Measurements from ENCODE around the gene CCBE1.

CCBE1 gene

DNA sequence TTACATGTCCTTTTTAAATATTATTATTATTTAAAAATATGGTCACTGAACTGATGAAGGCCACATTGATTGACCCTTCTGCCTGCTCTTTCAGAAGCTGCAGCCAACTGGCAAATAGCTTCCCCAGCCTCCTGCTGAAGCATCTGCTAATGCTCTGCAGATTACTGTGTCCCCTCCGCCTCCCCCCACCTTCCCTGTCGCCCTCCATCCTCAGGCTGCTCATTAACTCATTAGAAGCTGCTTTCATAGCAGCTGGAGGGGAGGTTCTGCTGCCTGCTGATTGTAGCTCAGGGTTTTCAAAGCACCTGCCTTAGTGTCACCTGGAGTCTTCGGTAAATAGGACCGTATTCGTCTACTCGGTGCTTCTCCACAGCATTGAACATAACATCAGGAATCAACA, 313.4 kb downstream of the CCBE1 start:
- Histone ChIP-seq H3K36me3 (ENCODE audit: insufficient read depth, insufficient read length, low read length) (no peaks in the 10 kb centered on the region), H3K4me1 (ENCODE audit: insufficient read depth, insufficient read length) (peaks cover 9% of the 10 kb centered on the region), H3K9ac (ENCODE audit: insufficient read length, low read depth) (no peak overlapping the region), H3K4me3 (ENCODE audit: insufficient read length, low read depth) (no peak overlapping the region), H3K27me3 (ENCODE audit: insufficient read depth, insufficient read length) (peaks cover 99% of the 10 kb centered on the region), H3K9me3 (ENCODE audit: insufficient read depth, low read length) (no peaks in the 10 kb centered on the region)
- TF ChIP-seq YY1 (IDR thresholded peaks at IDR 0.05; ENCODE audit: insufficient read depth, insufficient read length) (no peak), SUZ12 (IDR thresholded peaks at IDR 0.05; ENCODE audit: extremely low read depth, insufficient read depth, insufficient read length) (no peak), ZNF274 (IDR thresholded peaks at IDR 0.05; ENCODE audit: low read depth, low read length) (no peak)
- no peak for DNase-seq (ENCODE audit: low read depth, low spot score)

DNA sequence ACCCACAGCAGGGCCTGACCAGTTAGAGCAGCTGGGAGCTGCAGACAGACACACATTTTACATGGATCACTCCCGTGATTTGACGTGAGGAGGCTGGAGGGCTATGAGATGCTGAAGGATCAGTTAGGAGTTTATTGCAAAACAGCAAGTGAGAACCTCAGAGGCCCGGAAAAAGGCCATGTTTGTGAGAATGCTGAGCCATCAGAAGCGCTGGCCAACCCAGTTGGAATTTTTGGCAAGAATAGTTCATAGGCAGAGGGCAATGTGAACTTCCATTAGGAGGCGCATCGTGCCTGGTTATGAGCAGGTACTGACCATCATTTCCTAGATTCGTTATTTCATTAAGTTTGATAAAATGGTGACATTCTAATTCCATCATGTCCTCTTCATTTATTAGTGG, 314.8 kb downstream of the CCBE1 start:
- Histone ChIP-seq H3K27me3 (ENCODE audit: insufficient read depth, insufficient read length) (peaks cover 99% of the 10 kb centered on the region), H3K9me3 (ENCODE audit: insufficient read depth, low read length) (no peaks in the 10 kb centered on the region), H3K4me3 (ENCODE audit: insufficient read length, low read depth) (no peak overlapping the region), H3K4me1 (ENCODE audit: insufficient read depth, insufficient read length) (peaks cover 8% of the 10 kb centered on the region), H3K9ac (ENCODE audit: insufficient read length, low read depth) (no peak overlapping the region), H3K36me3 (ENCODE audit: insufficient read depth, insufficient read length, low read length) (no peaks in the 10 kb centered on the region)
- no peak for TF ChIP-seq SUZ12 (IDR thresholded peaks at IDR 0.05; ENCODE audit: extremely low read depth, insufficient read depth, insufficient read length)
- TF ChIP-seq YY1 (IDR thresholded peaks at IDR 0.05; ENCODE audit: insufficient read depth, insufficient read length): no peak
- TF ChIP-seq ZNF274 (IDR thresholded peaks at IDR 0.05; ENCODE audit: low read depth, low read length): no peak
- no peak for DNase-seq (ENCODE audit: low read depth, low spot score)

- TF ChIP-seq ZNF274 (IDR thresholded peaks at IDR 0.05; ENCODE audit: low read depth, low read length) (no peak), SUZ12 (IDR thresholded peaks at IDR 0.05; ENCODE audit: extremely low read depth, insufficient read depth, insufficient read length) (no peak), YY1 (IDR thresholded peaks at IDR 0.05; ENCODE audit: insufficient read depth, insufficient read length) (no peak)
- Histone ChIP-seq H3K27me3 (ENCODE audit: insufficient read depth, insufficient read length) (peaks cover 99% of the 10 kb centered on the region), H3K9ac (ENCODE audit: insufficient read length, low read depth) (no peak overlapping the region), H3K36me3 (ENCODE audit: insufficient read depth, insufficient read length, low read length) (no peaks in the 10 kb centered on the region), H3K4me3 (ENCODE audit: insufficient read length, low read depth) (no peak overlapping the region), H3K9me3 (ENCODE audit: insufficient read depth, low read length) (no peaks in the 10 kb centered on the region), H3K4me1 (ENCODE audit: insufficient read depth, insufficient read length) (peaks cover 4% of the 10 kb centered on the region)
- DNase-seq (ENCODE audit: low read depth, low spot score): no peak
These were observed 315.3 kb downstream of the CCBE1 start for GRCh38 chr18:59381949-59382348.

Data from NT2/D1 (cell line).